GM12864 (cell line): ENCODE data around the gene UACA.

Experiments
- DNase-seq: peaks from one replicate; pipeline ENCODE4 v3.0.0-alpha.2; 2011; ENCODE audit warnings: low read depth
- H3K4me3 ChIP-seq: 2 replicates; pipeline ENCODE4 v1.5.1; 2011; ENCODE audit warnings: mild to moderate bottlenecking, low read depth, low read length, control low read depth
- CTCF ChIP-seq: IDR thresholded peaks from 2 replicates; pipeline ENCODE4 v1.5.1; 2011; ENCODE audit warnings: low read depth, mild to moderate bottlenecking, moderate library complexity, low read length, control low read depth, inconsistent platforms; ENCODE audit errors: missing control alignments

UACA gene

DNA sequence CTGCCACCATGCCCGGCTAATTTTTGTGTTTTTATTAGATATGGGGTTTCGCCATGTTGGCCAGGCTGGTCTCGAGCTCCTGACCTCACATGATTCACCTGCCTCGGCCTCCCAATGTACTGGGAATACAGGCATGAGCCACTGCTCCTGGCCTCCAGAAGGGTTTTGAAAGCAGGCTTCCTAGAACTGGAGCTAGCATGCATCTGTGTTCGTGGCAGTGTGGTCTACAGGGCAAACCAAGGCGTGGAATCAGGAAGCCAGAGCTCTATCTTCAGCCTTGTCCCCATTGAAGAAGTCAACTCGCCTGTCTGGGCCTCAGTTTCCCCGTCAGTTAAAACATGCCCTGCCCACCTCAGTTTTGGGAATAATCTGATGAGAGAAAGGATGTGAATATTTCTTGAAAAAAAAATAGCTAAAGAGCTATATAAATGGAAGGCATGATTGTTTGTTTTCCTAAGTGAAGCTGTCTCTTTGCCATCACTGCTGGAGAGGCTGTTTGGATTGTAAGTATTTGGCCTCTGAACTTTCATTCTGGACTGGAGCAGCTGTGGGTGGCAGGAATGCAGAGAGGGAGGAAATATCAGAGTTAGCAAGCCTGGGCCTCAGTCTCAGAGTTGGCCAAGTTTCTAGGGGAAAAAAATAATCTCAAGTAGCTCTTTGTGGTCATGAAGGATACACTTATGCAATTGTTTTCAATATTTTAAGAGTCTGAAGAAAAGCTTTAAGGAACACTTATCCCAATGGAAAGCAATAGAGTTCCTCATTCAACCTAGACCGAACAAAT lies 36.5 kb upstream of the UACA start:
- no peak overlapping the region for H3K4me3 ChIP-seq
- no peak for DNase-seq
- TF ChIP-seq CTCF, result no peak

- no peak for DNase-seq
- TF ChIP-seq CTCF, result no peak
- H3K4me3 ChIP-seq, result no peak overlapping the region
Observed at GRCh38 chr15:70797464-70797863, 34.1 kb upstream of the UACA start.

DNA sequence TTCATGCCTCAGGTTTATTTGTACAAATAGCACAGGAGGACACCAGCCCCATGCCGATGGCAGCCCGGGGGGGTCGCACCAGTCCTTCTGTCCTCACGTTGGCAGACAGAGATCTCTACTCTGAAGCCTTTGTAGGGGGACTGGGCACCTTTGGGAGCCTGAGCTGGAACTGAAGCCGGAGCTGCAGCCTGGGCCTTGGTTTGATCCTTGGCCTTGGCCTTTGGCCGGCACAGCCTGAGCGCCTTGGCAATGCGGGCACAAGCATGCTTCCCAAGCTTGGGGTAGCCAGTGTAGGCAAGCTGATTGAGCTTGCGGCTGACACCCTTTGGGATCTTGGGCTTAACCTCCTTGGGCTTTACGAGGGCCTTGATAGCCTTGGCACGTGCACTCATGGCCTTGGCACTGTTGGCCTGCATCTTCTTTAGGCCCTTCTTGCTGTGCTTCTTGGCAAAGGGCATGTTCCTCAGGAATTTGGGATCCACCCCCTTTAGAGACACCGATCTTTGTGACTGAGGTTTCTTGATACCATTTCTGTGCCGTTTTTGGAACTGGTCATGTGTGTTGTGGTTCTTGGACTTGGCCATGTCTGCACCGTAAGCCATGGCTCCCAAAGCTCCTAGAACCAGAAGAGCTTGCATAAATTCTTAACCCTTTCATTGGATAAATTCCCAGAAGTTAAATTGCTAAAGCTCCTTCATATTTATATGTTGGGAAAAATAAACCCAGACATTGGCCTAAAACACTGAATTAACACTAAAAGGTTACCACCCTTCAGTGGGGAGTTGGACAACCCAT lies 33.4 kb upstream of the UACA start:
- no peak for DNase-seq
- H3K4me3 ChIP-seq, result no peak overlapping the region
- no peak for TF ChIP-seq CTCF

- no peak for DNase-seq
- no peak for TF ChIP-seq CTCF
- H3K4me3 ChIP-seq, result no peak overlapping the region
Observed at GRCh38 chr15:70795311-70795665, 31.9 kb upstream of the UACA start.

DNA sequence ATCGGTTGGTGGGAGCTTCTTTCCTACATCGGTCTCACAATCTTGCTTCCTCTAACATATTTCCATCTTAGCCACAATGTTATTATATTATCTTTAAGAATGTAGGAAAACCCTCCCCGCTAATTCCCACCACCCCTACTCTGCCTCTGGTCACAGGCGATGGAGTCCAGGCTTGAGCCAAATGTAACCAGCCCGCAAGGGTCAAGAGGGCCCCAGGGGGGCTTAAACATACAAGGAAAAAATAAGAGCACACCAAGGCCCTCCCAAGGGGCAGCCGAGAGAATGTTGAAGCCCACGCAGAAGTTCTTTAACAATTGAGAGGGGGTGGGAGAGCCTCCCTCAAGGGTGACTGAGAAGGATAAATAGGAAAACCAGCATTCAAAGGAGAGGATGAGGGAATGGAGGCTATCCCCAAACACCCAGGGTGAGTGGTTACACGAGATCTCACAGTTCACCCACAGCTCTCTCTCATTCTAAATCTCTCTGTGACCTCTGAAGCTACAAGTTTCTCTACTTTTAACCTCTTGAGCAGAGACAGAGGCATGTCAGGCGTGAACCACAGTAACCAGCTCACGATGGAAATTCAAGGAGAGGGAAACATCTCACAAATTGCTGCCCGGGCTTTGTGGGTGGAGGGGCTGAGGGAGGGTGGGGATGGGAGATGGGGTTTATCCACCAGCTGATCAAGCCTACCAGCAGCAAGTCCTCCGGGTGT lies 31.4 kb upstream of the UACA start:
- H3K4me3 ChIP-seq, result no peak overlapping the region
- TF ChIP-seq CTCF, result no peak
- DNase-seq, result no peak

DNA sequence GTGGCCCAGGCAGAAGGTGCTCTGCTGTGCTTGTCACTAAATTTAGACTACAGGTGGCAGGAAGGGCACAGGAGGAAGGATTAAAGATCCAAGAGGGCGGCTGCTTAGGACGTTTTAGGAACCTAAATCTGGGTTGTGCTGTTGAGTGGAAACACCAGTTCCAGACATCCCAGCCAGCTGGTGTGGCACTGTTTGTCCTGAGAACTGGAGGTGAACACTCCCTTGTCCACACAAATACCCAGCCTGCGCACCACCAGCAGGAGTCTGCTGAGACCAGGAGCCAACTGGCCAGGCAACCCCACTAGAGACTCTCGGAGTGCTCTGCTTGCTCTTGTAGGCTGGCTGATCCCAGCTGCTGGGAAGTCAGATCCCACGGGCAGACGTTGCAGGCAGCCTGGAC lies 30.3 kb upstream of the UACA start:
- TF ChIP-seq CTCF, result no peak
- no peak for DNase-seq
- no peak overlapping the region for H3K4me3 ChIP-seq
